ENCODE measurements around the gene LIM2.

LIM2 gene, protein sequence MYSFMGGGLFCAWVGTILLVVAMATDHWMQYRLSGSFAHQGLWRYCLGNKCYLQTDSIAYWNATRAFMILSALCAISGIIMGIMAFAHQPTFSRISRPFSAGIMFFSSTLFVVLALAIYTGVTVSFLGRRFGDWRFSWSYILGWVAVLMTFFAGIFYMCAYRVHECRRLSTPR

DNA sequence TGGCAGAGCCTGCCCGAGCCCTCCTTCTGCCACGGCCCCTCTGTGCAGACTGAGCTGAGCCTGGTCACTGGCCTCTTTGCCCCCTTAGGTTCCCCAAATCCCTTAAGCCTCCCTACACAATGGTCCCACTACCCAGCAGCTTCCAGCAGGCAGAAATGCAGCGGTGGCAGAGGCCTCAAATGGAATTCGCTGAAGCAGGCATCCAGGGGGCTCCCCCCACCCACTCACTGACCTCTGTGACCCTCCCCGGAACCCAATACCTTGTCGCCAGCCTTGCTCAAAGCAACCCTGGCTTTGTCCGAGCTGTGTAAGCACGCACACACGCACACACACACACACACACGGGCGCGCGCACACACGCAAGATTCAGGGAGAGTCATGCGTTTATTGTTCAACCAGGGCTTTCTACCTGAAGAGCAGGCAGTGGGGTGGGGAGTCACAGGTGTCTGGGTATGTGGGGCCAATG lies at the start of gene LIM2:
Gene LIM2 (minus strand): TSS at position 51 of the 466 bp plus-strand sequence. CDS start 531 bp downstream, outside the sequence.
- no peak within 1 kb of the TSS for H3K4me3 ChIP-seq (ENCODE audit: low read depth, low read length)
- no peak for DNase-seq (ENCODE audit: low read depth)
- TF ChIP-seq, protein P1, sequence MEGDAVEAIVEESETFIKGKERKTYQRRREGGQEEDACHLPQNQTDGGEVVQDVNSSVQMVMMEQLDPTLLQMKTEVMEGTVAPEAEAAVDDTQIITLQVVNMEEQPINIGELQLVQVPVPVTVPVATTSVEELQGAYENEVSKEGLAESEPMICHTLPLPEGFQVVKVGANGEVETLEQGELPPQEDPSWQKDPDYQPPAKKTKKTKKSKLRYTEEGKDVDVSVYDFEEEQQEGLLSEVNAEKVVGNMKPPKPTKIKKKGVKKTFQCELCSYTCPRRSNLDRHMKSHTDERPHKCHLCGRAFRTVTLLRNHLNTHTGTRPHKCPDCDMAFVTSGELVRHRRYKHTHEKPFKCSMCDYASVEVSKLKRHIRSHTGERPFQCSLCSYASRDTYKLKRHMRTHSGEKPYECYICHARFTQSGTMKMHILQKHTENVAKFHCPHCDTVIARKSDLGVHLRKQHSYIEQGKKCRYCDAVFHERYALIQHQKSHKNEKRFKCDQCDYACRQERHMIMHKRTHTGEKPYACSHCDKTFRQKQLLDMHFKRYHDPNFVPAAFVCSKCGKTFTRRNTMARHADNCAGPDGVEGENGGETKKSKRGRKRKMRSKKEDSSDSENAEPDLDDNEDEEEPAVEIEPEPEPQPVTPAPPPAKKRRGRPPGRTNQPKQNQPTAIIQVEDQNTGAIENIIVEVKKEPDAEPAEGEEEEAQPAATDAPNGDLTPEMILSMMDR (conservative IDR thresholded peaks at IDR 0.05; ENCODE audit: low read depth, low read length): no peak

- DNase-seq (ENCODE audit: low read depth): no peak
- TF ChIP-seq, protein P1 (conservative IDR thresholded peaks at IDR 0.05; ENCODE audit: low read depth, low read length): no peak
Measured at GRCh38 chr19:51434456-51434855, 46.7 kb upstream of the LIM2 start.

DNA sequence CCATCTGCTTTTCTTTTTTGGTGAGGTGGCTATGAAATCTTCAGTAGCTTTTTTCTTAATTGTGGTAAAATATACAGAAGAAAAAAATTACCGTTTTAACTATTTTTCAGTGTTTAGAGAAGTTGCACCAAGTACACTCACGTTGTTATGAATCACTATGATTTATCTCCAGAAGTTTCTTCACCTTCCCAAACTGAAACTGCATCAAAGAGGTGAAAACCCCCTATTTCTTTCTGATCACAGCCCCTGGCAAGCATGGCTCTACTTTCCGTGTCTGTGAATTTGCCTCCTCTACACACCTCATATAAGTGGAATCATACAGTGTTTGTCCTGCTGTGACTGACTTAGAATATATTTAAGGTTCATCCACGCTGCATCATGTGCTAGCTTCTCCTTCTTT lies 45.3 kb upstream of the LIM2 start:
- H3K4me3 ChIP-seq (ENCODE audit: low read depth, low read length): no peak overlapping the region
- no peak for DNase-seq (ENCODE audit: low read depth)
- TF ChIP-seq, protein P1 (conservative IDR thresholded peaks at IDR 0.05; ENCODE audit: low read depth, low read length): no peak

More at GRCh38 chr19:51434456-51434855, 46.7 kb upstream of the LIM2 start:
- no peak overlapping the region for H3K4me3 ChIP-seq (ENCODE audit: low read depth, low read length)

DNA sequence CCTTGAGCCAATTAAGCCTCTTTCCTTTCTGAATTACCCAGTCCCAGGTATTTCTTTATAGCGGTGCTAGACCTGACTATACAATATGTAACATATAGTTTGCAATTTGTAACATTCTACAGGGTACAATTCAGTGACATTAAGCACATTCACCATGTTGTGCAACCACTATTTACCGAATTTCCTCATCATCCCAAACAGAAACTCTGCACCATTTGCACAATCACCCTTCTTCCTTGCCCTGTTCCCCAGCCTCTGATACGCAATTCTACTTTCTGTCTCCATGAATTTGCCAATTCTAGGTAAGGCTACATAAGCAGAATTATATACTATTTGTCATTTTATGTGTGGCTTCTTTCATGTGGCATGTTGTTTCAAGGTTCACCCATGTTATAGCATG lies 43.4 kb upstream of the LIM2 start:
- no peak overlapping the region for H3K4me3 ChIP-seq (ENCODE audit: low read depth, low read length)
- TF ChIP-seq, protein P1 (conservative IDR thresholded peaks at IDR 0.05; ENCODE audit: low read depth, low read length): no peak
- no peak for DNase-seq (ENCODE audit: low read depth)

DNA sequence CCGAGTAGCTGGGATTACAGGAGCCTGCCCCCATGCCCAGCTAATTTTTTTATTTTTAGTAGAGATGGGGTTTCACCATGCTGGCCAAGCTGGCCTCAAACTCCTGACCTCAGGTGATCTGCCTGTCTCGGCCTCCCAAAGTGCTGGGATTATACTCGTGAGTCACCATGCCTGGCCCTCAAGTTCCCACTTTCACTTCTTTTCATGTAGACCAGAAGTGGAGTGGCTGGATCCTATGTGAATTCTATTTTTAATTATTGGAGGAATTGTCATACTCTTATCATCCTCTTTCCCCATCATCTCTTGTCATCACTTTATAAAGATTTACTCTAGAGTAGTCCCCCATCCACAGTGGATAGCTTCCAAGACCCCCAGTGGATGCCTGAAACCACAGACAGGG lies 42.4 kb upstream of the LIM2 start:
- no peak for DNase-seq (ENCODE audit: low read depth)
- no peak overlapping the region for H3K4me3 ChIP-seq (ENCODE audit: low read depth, low read length)
- TF ChIP-seq, protein P1 (conservative IDR thresholded peaks at IDR 0.05; ENCODE audit: low read depth, low read length): no peak

DNA sequence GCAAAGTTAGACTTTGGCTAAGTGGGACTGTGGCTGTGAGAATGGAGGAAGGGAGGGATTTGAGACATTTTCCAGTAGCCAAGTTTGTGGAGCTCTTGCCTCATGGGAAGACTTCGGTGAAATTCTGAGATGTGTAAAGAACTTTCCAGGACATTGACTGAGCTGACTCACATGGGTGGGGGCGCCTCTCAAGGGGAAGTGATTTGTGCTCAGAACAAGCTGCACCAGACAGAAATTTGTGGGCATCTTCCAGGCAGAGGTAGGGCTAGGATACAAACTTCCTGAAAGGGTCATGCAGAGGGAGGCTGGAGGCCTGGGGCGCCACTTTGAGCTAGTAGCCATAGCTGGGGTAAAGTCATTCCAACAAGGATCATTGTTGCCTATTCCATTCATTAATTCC lies 39.4 kb upstream of the LIM2 start:
- DNase-seq (ENCODE audit: low read depth): no peak
- TF ChIP-seq, protein P1 (conservative IDR thresholded peaks at IDR 0.05; ENCODE audit: low read depth, low read length): no peak

GRCh38 chr19:51422053-51422448 lies 34.3 kb upstream of the LIM2 start:
- no peak overlapping the region for H3K4me3 ChIP-seq (ENCODE audit: low read depth, low read length)
- peak; percentile 77 for DNase-seq (ENCODE audit: low read depth)
- TF ChIP-seq, protein P1 (conservative IDR thresholded peaks at IDR 0.05; ENCODE audit: low read depth, low read length): peak; percentile 98

More for the DNA sequence above, 39.4 kb upstream of the LIM2 start:
- H3K4me3 ChIP-seq (ENCODE audit: low read depth, low read length): no peak overlapping the region

All from choroid plexus epithelial cell (primary cell).